ENCODE measurements around the gene REXO1.

Gene REXO1

GRCh38 chr19:1789261-1790041 lies 58.8 kb downstream of the REXO1 start:
- DNase-seq, result no peak

GRCh38 chr19:1787116-1787515 lies 61.2 kb downstream of the REXO1 start:
- no peak for DNase-seq

- no peak for DNase-seq
These were observed 61.6 kb downstream of the REXO1 start for GRCh38 chr19:1786668-1787067.

- no peak for DNase-seq
These were observed 63.0 kb downstream of the REXO1 start for GRCh38 chr19:1785310-1785709.

- DNase-seq, result no peak
These were observed 64.4 kb downstream of the REXO1 start for GRCh38 chr19:1783874-1784273.

GRCh38 chr19:1783354-1783753 lies 64.9 kb downstream of the REXO1 start:
- peak; percentile 51 for DNase-seq

- no peak for DNase-seq
These were observed 65.8 kb downstream of the REXO1 start for GRCh38 chr19:1782521-1782920.

- DNase-seq, result peak; percentile 28
These were observed 67.9 kb downstream of the REXO1 start for GRCh38 chr19:1780272-1780958.

GRCh38 chr19:1779574-1779973 lies 68.7 kb downstream of the REXO1 start:
- DNase-seq, result no peak

- DNase-seq, result no peak
These were observed 71.1 kb downstream of the REXO1 start for GRCh38 chr19:1777149-1777548.

- DNase-seq, result no peak
These were observed 71.6 kb downstream of the REXO1 start for GRCh38 chr19:1776606-1777147.

GRCh38 chr19:1775951-1776605 lies 72.2 kb downstream of the REXO1 start:
- DNase-seq, result no peak

- peak; percentile 80 for DNase-seq
These were observed 73.1 kb downstream of the REXO1 start for GRCh38 chr19:1774989-1775772.

- no peak for DNase-seq
These were observed 75.1 kb downstream of the REXO1 start for GRCh38 chr19:1773184-1773583.

- DNase-seq, result no peak
These were observed 77.3 kb downstream of the REXO1 start for GRCh38 chr19:1770866-1771576.

GRCh38 chr19:1769645-1769985 lies 78.7 kb downstream of the REXO1 start:
- DNase-seq, result no peak

GRCh38 chr19:1768918-1769644 lies 79.2 kb downstream of the REXO1 start:
- no peak for DNase-seq

GRCh38 chr19:1768248-1768647 lies 80.0 kb downstream of the REXO1 start:
- DNase-seq, result peak; percentile 54

- DNase-seq, result peak; percentile 65
These were observed 80.8 kb downstream of the REXO1 start for GRCh38 chr19:1767464-1767933.

GRCh38 chr19:1766800-1767352 lies 81.4 kb downstream of the REXO1 start:
- no peak for DNase-seq
